Effector memory CD8-positive, alpha-beta T cell (primary cell): Measurements from ENCODE around the gene CCDC86.
"Not testable (repeated sequence)": the region's sequence is repeated elsewhere in the genome, so short reads cannot be mapped to it uniquely, and the experiment has no call there.

Experiments
- ATAC-seq: fragments of 150-1000 bp; cut with Tn5 transposase; replicated peaks from 2 replicates; pipeline ENCODE4 v1.10.0; 2021; ENCODE audit warnings: mild to moderate bottlenecking, moderate library complexity
- DNase-seq, 3 experiments: peaks; one replicate each; pipeline ENCODE4 v3.0.0; 2021
- H3K27ac Mint-ChIP-seq, 2 donors: one replicate each; pipeline ENCODE4 v1.8.0; 2022; ENCODE audit warnings: mild to moderate bottlenecking in 2 of 2, mixed read lengths in 2 of 2, moderate library complexity in 2 of 2
- H3K27me3 Mint-ChIP-seq, 2 donors: one replicate each; pipeline ENCODE4 v1.8.0; 2022; ENCODE audit warnings: mixed read lengths in 2 of 2
- H3K36me3 Mint-ChIP-seq: one replicate; pipeline ENCODE4 v1.8.0; 2022; ENCODE audit warnings: mild to moderate bottlenecking, moderate library complexity, mixed read lengths; ENCODE audit not compliant: insufficient read depth
- H3K4me1 Mint-ChIP-seq, 2 donors: one replicate each; pipeline ENCODE4 v1.8.0; 2022; ENCODE audit warnings: low read depth in 2 of 2, mixed read lengths in 2 of 2
- H3K4me3 Mint-ChIP-seq, 2 donors: one replicate each; pipeline ENCODE4 v1.8.0; 2022; ENCODE audit warnings: mild to moderate bottlenecking in 2 of 2, mixed read lengths in 2 of 2, moderate library complexity in 2 of 2
- H3K9me3 Mint-ChIP-seq, 2 donors: one replicate each; pipeline ENCODE4 v1.8.0; 2022; ENCODE audit warnings: mixed read lengths in 2 of 2

CCDC86 gene

DNA sequence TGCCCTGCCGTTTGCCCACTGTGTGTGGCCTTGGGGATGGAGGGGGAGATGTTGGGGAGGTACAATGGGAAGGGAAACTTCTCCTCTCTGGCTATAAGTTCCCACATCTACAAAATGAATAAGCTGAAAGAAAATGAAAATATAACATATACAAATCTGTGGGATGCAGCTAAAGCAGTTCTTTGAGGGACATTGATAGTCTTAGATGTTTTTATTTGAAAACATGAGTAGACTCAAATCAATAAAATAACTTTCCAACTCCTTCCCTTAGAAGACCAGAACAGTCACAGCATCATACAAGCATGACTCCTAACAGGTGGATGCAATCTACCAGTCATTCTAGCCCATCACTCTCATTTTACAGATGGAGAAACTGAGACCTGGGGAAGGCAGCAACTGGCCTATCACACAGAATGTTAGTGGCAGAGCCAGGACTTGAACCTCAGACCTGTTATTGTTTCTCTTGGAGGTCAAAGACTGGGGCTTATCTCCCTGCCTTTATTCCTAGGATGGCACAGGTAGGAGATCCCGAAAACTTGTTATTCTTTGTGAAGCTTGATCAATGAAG lies 25.2 kb upstream of the CCDC86 start:
- H3K27ac Mint-ChIP-seq: no peak overlapping the region
- no peaks in the 10 kb centered on the region for H3K36me3 Mint-ChIP-seq
- H3K4me3 Mint-ChIP-seq: no peak overlapping the region
- H3K9me3 Mint-ChIP-seq: no peaks in the 10 kb centered on the region
- peaks cover 15 to 26% of the 10 kb centered on the region in 2 donors for H3K27me3 Mint-ChIP-seq
- no peaks in the 10 kb centered on the region for H3K4me1 Mint-ChIP-seq
- ATAC-seq (no peak), DNase-seq (no peak)

DNA sequence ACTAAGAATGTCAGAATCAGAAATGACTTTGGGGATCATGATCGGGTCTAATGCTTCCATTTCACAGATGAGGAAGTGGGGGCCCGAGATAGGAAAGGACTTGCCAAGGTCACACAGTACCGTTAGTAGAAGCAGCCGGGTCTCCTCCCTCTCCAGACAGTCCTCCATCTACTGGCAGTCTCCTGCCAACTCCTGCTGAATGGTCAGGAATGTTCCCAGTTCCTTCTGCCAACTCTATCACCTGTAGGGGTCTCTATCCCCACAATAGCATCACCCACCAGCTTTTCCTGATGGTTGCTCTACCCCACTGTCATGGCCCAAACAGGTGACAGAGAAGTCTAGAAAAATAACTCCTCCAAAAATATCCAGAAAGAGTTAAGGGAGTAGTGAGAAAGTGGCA lies 23.9 kb upstream of the CCDC86 start:
- H3K4me3 Mint-ChIP-seq: no peak overlapping the region
- no peaks in the 10 kb centered on the region for H3K9me3 Mint-ChIP-seq
- no peaks in the 10 kb centered on the region for H3K36me3 Mint-ChIP-seq
- no peak for DNase-seq
- H3K27me3 Mint-ChIP-seq: peaks cover 9 to 28% of the 10 kb centered on the region in 2 donors
- no peak overlapping the region for H3K27ac Mint-ChIP-seq
- ATAC-seq: no peak
- no peaks in the 10 kb centered on the region for H3K4me1 Mint-ChIP-seq

DNA sequence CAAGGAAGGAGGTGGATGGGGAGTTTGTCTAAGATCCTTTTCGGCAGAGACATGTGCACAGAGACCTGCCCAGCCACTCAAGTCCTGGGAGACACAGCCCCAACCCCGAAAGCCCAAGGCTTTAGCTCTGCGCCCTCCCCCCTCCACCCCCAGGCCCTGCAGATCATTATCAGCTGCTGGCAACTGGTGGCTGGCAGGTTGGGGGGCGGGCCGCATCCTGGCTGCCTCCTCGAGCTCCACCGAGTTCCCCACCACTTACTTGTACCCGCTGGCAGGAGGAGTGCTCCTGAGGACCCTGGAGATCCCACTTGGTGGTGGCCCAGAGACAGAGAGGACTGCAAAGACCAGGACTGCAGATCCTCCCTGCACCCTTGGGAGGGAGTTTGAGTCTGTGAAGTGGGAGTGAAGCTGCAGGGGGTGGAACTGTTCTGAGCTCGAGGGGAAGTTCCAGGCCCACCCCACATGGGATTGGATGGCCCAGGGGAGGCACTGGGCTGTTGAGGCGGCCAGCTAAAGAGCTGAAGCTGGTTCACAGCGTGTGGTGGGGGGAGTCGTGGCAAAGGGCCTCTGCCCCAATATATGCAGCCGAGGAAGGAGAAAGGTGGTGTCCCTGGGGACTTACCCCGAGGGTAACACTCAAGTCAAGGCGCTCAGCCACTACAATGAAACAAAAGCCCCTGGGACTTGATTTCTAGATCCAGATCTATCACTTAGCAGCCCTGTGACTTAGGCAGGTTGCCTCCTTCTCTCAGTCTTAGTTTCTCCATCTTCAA lies 19.9 kb upstream of the CCDC86 start:
- Mint-ChIP-seq H3K27me3 (peaks cover 9 to 34% of the 10 kb centered on the region in 2 donors), H3K36me3 (no peaks in the 10 kb centered on the region), H3K4me3 (no peak overlapping the region), H3K4me1 (no peaks in the 10 kb centered on the region), H3K27ac (no peak overlapping the region), H3K9me3 (no peaks in the 10 kb centered on the region)
- ATAC-seq (no peak), DNase-seq (no peak)

DNA sequence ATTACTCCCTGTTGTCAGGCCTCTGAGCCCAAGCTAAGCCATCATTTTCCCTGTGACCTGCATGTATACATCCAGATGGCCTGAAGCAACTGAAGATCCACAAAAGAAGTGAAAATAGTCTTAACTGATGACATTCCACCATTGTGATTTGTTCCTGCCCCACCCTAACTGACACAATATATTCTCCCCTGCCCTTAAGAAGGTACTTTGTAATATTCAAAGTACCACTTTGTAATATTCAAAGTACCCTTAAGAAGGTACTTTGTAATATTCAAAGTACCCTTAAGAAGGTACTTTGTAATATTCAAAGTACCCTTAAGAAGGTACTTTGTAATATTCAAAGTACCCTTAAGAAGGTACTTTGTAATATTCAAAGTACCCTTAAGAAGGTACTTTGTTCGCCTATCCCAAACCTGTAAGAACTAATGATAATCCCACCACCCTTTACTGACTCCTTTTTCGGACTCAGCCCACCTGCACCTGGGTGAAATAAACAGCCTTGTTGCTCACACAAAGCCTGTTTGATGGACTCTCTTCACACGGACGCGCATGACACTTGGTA lies 18.1 kb upstream of the CCDC86 start:
- H3K27ac Mint-ChIP-seq, H3K36me3 Mint-ChIP-seq, H3K4me3 Mint-ChIP-seq, ATAC-seq, H3K9me3 Mint-ChIP-seq, H3K4me1 Mint-ChIP-seq, DNase-seq: not testable (repeated sequence)
- H3K27me3 Mint-ChIP-seq: peaks cover 9 to 47% of the 10 kb centered on the region in 2 donors

DNA sequence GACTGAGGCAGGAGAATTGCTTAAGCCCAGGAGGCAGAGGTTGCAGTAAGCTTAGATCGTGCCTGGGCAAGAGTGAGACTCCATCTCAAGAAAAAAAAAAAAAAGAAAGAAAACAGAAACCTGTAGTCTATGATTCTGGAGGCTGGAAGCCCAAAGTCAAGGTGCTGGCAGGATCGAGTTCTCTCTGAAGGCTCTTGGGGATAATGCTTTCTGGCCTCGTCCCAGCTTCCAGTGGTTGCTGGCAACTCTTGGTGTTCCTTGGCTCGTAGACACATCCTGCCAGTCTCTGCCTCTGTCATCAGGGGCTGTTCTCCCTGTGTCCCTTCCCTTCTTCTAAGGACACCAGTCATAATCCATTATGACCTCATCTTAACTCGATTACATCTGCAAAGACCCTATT lies 16.8 kb upstream of the CCDC86 start:
- no peaks in the 10 kb centered on the region for H3K4me1 Mint-ChIP-seq
- H3K27me3 Mint-ChIP-seq: peaks cover 9 to 53% of the 10 kb centered on the region in 2 donors
- DNase-seq: no peak
- H3K27ac Mint-ChIP-seq: no peak overlapping the region
- no peaks in the 10 kb centered on the region for H3K36me3 Mint-ChIP-seq
- ATAC-seq: no peak
- H3K4me3 Mint-ChIP-seq: no peak overlapping the region
- no peaks in the 10 kb centered on the region for H3K9me3 Mint-ChIP-seq

DNA sequence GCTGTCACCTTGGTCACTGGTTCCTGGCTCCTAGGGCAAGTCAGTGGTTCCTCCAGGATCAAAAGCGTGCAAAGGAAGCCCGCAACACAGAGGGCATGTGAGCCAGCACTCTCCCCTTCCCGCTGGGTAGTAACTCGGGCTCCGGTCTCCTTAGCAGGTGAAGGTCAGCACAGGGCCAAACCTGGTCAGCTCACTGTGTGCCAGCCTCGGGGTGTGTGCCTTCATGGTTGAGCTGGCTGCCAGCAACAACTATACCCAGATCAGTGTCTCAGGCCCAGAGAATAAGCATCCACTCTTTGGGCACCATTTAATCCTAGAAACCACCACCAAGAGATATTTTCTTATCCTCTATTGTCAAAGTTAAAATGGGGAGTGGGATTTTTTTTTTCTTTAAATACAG lies 16.1 kb upstream of the CCDC86 start:
- H3K4me3 Mint-ChIP-seq: no peak overlapping the region
- H3K27me3 Mint-ChIP-seq: peaks cover 3 to 47% of the 10 kb centered on the region in 2 donors
- no peaks in the 10 kb centered on the region for H3K9me3 Mint-ChIP-seq
- H3K36me3 Mint-ChIP-seq: no peaks in the 10 kb centered on the region
- no peak overlapping the region for H3K27ac Mint-ChIP-seq
- DNase-seq: no peak
- ATAC-seq: no peak
- H3K4me1 Mint-ChIP-seq: no peaks in the 10 kb centered on the region

DNA sequence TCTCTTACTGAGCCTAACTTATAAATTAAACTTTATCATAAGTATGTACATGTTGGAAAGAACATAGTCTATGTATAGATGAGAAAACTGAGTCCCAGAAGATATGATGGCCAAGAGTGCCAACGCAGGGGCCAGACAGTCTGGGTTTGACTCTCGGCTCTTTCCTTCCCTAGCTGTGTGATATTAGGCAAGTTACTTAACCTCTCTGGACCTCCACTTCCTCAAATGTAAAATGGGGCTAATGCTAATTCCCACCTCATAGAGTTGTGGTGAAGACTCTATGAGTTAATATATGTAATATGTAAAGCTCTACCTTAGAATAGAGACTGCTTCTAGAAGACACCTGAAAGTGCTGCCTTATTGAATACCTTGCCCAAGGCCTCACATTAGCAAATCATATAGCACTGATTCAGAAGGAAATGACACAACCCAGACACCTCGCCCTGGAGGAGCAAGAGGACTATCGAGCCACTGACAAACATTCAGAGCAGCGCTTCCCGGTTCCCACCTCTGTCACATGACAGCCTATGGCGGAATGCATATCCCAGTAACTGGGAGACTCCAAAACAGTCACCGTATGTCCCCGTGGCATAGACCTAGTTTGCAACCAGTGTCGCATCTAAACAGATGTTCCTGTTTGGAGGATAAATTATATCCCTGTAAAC lies 11.3 kb upstream of the CCDC86 start:
- ATAC-seq: no peak

DNA sequence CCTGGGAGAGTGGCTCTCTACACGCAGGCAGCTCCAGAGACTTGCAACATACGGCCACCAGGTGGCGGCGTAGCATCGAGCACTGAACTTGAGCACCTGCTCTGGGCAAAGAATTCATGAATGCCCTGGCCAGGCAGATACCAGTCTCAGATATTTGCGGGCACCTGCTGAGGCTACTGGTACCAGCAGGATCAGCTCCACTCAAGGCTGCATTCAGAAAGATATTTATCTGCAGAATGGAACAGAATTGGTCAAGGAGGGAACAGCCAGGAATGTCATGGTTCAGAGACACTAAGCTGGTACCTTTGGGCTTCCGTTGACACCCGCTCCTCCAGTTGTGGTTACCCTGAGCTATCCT lies 10.8 kb upstream of the CCDC86 start:
- peaks cover 18 to 65% of the 10 kb centered on the region in 2 donors for H3K27me3 Mint-ChIP-seq

More for the DNA sequence above, 11.3 kb upstream of the CCDC86 start:
- Mint-ChIP-seq H3K9me3 (no peaks in the 10 kb centered on the region), H3K36me3 (no peaks in the 10 kb centered on the region), H3K4me3 (no peak overlapping the region), H3K27ac (no peak overlapping the region), H3K27me3 (peaks cover 18 to 60% of the 10 kb centered on the region in 2 donors), H3K4me1 (peaks cover 0 to 3% of the 10 kb centered on the region in 2 donors)
- no peak for DNase-seq

DNA sequence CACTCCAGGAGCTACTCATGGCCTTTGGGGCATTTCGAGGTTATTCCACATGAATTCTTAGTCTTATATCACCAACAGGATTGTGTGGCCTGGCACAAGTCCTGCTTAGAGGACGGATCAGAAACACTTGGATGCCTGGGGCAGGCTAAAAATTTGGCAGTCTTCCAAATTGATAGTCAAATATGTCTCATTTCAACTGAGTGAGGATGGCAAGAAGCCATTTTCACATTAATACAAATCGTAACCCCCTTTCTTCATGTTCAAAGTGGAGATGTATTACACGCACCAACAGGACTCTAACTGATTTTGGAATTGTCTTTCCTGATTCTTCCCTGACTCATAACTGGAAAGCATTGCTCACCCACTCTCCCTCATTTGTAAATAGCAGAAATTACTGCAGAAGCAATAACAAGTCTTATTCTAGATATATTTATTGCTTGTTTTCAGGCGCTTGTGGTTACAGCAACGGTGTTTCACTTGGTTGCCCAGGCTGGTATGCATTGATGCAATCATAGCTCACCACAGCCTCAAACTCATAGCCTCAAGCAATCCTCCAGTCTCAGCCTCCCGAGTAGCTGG lies 10.3 kb upstream of the CCDC86 start:
- DNase-seq (no peak), ATAC-seq (no peak)
- Mint-ChIP-seq H3K27me3 (peaks cover 18 to 65% of the 10 kb centered on the region in 2 donors), H3K9me3 (no peaks in the 10 kb centered on the region), H3K27ac (no peak overlapping the region), H3K4me1 (peaks cover 0 to 3% of the 10 kb centered on the region in 2 donors), H3K4me3 (no peak overlapping the region), H3K36me3 (no peaks in the 10 kb centered on the region)

More for the DNA sequence above, 10.8 kb upstream of the CCDC86 start:
- Mint-ChIP-seq H3K4me1 (peaks cover 0 to 3% of the 10 kb centered on the region in 2 donors), H3K9me3 (no peaks in the 10 kb centered on the region), H3K4me3 (no peak overlapping the region), H3K36me3 (no peaks in the 10 kb centered on the region), H3K27ac (no peak overlapping the region)
- ATAC-seq (peak; percentile 90), DNase-seq (peak; percentile 74 to 80 (median 75))

DNA sequence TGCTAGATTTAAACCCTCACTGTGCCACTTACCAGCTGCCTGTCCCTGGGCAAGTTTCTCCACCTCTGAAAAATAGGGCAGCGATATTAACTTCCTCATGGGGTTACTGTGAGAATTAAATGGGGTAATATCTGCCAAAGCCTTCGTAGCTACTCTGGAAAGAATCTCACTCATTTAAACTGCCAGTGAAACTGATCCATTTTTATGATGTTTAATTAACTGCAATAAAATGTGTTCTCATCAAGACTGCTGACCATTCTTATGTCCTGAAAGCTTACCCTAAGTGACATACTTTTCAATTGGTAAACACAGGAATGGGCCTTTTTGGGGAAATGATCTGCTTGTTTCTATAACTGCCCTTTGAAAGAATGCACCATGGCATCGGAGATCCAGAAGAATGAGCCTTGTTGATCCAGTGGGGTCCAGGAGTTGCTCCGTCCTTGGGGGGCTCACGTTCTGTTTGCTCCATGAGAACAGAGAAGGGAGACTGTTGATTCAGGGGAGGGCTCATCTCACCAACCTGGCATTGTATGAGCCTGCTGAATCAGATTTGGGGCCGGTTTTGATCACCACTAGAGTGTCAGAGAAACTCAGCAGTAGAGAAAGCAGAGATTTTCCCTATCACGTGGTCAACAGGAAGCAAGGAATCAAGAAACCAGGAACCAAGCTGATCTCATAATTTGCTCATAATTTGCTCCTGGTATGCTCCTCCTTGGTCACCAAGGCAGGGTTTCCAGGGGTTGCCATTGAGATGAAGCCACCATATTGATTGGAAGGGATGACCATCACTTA lies 7.0 kb upstream of the CCDC86 start:
- no peak overlapping the region for H3K27ac Mint-ChIP-seq
- no peak overlapping the region for H3K4me3 Mint-ChIP-seq

DNA sequence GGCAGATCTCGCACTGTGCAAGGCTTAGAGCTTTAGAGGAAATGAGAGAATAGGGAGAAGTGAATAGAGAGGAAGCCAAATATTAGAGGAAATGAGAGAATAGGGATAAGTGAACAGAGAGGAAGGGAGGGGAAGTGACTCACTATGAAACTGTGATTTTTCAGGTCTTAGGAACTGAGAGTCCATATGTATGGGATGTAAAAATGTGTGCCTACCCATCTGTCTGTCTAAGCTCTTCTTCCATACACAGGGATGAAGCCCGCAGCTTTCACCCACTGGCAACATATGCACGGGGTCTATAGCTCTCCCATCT lies 6.4 kb upstream of the CCDC86 start:
- Mint-ChIP-seq H3K9me3 (no peaks in the 10 kb centered on the region), H3K27ac (no peak overlapping the region), H3K36me3 (no peaks in the 10 kb centered on the region), H3K4me1 (peaks cover 1 to 3% of the 10 kb centered on the region in 2 donors), H3K4me3 (no peak overlapping the region), H3K27me3 (peaks cover 18 to 51% of the 10 kb centered on the region in 2 donors)
- ATAC-seq: no peak
- DNase-seq: no peak

More for the DNA sequence above, 7.0 kb upstream of the CCDC86 start:
- no peak for DNase-seq
- H3K4me1 Mint-ChIP-seq: peaks cover 0 to 3% of the 10 kb centered on the region in 2 donors
- H3K36me3 Mint-ChIP-seq: no peaks in the 10 kb centered on the region
- no peaks in the 10 kb centered on the region for H3K9me3 Mint-ChIP-seq
- ATAC-seq: no peak
- peaks cover 18 to 51% of the 10 kb centered on the region in 2 donors for H3K27me3 Mint-ChIP-seq

DNA sequence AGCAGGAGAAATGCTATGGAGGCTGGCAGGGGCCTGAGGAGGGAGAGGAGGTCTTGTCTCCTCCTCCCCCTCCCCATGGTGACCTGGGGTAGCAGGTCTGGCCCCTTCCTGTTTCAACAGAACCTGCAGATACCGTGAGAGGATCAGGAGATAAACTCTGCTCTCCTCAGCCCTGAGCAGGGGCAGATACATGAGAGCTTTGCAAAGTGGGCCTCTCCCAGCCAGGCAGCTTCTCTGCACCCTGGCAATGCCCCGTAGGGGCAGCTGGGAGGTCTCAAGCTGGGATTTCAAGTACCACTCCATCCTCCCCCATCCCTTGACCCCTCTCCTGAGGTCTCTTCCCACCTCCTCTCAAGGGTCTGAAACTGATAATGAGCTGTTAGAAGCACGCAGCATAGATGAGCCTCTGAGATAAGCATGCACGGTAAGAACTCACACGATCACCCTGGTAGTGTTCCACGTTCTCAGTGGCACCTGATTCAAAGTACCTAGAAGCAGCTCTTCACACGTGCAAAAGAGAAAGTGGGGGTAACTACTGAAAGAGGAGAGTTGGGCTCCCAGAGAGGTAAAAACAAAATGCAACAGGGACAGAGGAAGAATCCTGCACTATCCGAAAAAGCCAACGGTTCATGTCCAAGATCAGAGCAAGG lies 4.9 kb upstream of the CCDC86 start:
- Mint-ChIP-seq H3K36me3 (peaks cover 9% of the 10 kb centered on the region), H3K4me3 (no peak overlapping the region), H3K27me3 (peaks cover 18 to 47% of the 10 kb centered on the region in 2 donors), H3K27ac (peak overlapping the region; percentile 13 to 58), H3K4me1 (peaks cover 10 to 15% of the 10 kb centered on the region in 2 donors), H3K9me3 (peaks cover 0 to 3% of the 10 kb centered on the region in 2 donors)
- DNase-seq (no peak), ATAC-seq (no peak)
